ENCODE measurements around the gene ETS1.

ETS1 gene

DNA sequence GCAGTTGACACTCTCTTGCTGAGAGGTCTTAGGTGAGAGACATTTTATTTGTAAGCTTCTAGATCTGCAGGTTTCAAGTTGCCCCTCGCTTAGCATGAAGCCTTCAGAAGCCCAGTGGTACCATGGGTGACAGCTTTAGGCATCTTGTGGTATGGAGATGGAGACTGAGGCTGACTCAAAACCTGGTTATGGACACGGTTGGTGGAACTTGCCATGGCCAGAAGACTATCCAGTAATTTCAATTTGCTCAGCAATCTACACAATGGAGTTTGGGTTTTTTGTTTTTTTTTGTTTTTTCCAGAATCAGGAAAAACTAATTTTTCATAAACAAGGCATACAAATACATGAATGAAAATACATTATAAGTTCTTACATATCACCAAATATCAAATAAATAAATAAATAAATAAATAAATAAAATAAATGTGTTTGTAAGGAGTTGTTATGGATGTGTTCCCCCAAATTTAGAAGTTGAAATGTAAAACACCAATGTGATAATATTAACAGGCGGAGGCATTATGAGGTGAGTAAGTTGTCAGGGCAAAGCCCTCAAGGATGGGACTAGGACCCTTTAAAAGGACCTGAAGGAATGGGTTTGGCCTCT, 22.6 kb downstream of the ETS1 start:
- no peak for DNase-seq

DNA sequence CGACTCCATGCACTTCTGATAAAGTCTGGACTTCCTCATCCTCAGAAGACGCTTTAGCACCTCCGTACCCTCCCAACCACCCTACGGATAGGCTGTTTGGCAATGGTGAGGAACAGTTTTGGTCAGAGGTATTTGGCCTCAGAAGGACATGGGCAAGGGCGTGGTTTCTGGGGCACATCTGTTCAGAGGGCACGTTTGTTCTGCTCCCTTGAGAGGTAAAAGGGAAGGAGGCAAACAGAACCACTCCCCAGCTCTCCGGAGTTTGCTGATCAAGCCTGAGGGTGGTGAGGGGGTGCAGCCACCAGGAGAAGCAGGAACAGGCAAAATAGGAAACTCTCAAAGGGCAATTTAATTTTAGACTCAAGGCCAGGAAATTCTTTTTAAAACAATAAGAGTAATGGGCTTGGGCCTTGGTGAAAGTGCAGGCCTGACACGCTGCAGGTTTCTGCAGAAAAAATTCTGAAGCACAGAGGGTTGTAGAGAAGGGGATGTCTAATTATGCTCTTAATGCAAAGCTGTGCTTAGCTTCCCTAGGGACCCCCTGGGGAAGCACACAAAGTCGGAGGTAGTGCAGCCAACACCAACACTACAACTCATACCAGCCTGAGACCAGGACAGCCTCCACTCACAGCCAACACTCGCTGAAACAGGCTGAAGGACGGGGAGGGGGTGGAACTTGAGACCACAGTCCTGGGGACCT, 23.3 kb downstream of the ETS1 start:
- no peak for DNase-seq

DNA sequence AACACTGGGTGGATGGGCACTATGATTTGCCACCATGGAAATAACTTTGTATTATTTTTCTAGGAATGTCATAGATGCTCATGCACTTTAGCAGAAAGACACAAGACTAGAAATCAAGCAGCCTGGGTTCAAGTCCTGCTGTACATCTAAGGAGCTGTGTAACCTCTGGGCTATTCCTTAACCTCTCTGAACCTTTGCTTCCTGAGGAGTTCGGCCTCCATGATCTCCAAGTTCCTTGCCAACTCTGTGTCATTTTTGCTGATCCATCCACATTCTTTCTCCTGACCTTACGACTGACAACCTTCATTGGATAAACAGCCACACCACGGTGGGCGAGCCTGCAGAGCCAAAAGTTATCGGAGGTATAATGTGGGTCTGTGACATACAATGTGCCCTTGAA, 24.1 kb downstream of the ETS1 start:
- no peak for DNase-seq

DNA sequence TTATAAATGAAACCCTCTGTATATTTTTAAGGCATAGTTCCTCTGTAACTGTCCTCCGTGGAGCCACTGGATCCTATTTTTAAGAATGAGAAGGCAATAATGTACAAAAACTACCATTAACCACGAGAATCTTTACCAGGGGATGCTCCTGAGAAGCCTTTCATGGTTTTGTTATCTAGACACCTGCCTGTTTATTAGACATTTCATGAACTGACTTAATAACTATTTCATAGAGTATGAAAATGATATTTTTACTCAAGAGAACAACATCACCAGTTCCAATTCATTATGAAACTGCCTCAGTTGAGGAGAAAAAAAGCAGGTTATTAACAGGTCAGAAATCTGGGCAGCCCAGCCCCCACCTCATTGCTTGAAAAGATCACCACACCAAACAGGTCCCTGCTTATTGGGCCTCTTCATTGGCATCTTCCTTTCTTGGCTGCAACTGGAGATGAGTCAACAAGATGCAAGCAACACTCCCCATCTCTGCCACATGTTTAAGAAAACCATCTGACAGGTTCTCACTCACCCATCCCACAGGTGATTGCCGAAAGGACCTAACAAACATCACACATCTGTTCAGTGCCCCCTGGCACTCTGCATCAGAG, 27.8 kb downstream of the ETS1 start:
- DNase-seq: no peak

DNA sequence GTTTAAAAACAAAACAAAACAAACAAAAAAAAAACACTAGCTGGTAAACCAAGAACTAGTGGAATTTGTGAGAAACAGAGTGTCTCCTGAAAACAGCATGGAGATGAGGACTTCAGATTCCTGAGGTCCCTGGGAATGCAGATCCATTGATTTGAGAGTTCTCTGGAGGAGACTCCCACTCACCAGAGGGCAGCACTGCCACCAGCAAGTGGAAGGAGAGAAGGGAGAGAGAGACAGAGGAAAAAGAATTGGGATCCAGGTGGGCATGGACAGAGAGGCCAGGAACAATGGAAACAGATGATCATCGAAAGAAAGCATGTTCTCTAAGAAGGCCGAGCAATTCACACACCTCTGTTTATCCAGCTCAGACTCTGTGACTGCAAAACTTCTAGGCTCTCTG, 31.8 kb downstream of the ETS1 start:
- no peak for DNase-seq

DNA sequence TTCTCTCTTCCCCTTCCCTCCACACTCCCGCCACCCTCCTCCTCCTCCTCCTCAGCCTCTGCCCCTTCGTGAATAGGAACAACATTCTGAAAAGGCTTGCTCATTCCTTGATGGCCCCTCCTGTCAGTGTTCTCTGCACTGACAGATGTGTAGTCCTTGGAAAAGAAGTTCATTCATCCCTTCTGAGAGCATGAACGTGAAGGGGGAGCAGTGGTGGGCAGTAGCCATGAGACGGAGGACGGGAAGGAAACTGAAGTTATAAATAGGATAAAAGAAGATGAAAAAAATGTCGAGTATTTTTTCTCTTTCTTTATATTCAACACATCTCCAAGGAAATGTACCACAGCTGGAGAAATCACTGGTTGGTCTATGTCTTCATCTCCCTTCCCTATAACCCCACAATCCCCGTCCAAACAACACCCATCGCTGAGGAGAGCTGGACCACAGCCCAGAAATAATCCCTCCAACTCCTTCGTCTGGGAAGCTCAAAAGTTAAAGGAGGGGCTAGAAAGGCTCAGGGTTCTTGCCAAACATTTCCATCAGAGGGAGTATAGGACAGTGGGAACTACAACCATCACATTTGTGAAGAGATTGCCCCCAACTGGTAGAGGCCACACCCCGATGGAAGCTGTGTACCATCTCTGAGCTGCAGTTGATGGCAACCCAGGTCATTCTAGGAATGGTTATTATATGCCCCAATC, 33.5 kb downstream of the ETS1 start:
- DNase-seq: peak; percentile 88

DNA sequence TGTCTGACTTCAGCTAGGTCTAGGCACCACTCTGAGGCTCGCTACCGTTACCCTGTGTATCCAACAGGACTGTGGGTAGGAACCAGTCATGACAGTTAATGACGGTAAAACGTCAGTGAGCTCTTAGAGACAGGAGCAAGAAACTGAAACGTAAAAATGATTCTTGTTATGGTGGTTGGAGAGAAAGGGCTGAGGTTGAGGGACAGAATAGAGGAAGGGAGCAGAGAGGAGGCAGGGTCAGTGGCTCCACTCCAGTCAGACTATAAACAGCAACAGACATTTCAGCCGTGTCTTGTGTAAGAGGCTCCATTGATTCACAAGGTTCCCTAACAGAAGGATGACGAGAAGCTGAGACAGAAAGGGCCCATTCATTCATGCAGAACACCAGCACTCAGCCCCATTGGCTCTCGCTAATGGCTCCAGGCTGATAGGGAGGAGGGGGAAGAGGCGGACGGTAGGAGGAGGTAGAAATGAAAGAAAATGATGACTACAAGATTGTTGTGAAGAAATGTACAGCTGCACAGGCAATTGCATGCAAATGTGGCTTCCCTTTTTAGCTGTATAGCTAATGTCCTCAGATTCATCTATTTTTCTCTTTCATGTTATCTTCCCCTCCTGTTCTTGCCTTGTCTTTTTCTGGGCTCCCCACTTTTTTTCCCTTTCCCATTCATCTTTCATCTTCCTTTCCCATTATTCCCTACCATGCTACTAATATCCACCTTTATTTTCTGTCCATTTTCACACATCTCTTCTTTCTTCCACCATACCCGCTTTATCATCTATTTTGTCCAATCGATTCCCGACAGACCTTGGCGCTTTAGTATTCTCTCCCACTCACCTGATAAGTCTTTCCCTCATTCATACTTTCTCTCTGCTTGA, 34.3 kb downstream of the ETS1 start:
- DNase-seq: no peak

DNA sequence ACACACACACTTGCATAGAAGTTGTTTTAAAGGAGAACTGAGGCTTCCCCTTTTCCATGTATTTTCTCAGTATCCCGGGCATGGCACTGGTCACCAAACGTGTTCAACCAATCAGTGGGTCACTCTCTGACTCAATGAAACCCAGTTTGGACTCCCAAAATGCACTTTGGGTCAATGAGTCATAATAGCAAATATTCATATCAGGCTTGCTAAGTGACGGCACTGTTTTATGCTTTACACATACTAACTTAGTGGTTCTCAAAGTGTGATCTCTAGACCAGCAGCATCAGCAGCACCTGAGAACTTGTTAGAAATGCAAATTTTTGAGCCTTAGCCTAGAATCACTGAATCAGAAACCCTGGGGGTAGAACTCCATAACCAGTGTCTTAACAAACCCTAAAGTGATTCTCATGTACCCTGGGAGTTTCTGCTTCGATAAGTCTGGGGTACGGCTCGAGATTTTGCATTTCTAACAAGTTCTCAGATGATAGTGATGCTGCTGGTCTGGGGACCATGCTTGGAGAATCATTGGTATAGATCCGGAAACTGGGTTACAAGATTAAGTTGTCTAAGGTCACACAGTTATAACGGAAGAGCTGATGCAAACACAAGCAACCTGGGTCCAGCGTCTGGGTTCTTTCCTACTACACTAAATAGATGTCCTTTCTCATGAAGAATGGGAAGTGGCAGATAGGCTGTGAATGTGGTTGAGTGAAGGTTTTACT, 35.6 kb downstream of the ETS1 start:
- DNase-seq: no peak

DNA sequence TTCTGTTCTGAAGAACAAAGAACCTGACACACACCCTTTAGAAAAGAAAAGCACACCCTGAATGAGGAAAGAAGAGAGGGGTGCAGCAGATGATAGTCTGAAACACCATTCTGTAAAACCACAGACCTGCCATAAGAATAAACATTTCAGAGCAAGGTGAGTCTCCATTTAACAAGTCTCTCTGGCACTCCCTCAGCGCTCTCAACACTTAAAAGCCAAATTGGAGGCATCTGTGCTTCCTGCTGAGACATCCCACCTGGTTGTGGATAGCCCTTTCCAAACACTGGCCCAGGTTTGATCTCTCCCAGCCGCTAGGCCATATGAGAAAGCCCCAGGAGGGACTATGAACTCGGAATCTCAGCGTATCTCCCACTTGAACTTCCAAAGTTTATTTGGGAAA, 36.3 kb downstream of the ETS1 start:
- DNase-seq: no peak

DNA sequence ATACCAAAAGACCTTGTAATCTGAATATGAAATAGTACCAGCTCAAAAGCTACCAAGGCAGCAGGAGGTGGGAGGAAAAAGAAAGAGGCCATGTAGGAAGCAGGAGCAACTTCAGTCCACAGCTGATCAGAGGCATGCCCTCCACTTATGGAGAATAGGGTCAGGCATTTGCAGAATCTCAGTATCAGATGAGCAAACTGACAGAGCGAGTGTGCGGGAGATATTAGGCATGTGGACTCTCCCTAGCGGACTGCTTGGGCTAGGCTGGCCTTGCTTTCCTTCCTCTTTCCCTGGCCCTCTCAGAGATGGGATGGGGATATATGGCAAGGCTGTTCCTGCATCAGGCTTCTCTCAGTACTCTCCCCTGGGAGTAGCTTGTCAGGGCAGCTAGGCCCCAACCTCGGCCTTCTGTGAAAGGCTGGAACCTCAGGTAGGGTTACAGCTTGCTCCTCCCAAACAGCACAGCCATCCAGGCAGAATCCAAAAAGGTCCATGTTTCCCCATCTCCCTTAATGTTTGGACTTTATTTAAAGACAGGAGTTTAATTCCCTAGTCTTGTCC, 37.0 kb downstream of the ETS1 start:
- DNase-seq: no peak

DNA sequence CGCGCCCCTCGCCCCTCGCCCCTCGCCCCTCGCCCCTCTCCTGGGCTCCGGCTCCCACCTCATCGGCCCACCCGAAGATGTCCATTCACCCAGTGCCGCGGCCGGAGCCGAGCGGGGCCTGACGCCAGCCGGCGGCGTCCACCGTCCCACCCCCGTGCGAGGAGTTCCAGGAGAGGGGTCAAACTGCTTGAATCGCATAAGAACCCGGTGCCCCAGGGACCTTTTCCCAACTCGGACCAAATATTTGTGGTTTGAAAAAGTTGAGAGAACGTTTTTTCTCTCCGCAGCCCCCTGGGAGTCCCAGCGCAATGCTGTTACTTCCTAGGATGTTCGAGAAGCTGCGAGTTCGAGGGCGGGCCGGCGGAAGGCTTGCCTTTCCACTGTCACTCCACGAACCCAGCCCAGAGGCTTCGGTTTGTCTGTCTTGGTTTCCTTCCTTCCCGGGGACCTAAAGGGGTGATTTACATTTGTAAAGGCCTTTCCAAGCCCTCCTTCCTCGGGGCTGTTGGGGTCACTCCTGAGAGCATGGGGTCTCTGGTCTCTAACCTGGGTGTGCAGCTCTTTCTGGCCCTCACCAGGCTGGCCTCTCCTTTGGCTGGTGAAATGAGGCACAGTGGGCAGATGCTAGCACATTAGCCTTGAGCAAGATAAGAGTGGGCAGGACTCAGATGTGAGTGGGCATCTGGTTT, 38.0 kb downstream of the ETS1 start:
- DNase-seq: peak; percentile 84

DNA sequence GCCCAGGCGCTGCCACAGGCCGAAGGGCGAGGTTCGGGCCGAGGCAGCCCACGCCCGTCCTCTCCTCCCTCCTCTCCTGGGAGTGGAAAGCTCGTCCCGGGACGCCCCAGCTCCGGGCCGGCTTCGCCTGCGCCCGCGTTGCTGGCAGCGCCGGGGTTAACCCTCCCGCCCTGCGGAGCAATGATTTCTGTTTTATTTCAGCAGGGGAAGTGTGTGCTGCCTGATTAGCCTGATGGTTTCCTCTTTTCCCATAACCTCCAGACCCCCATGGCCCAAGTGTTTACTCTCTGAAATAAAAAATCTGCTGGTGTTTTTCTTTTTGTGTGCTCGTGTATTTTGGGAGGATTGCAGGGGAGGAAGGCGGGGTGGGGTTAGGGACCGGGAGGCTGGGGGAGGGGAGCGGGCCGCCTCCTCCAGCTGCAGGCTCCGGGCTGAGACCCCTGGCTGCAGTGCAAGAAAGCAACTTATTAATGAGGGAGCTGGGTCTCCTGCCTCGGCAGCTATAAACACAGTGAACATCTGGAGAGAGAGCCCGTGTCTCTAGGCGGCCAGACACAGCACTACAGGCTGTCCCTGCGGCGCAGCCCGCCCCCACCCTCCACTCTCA, 38.6 kb downstream of the ETS1 start:
- peak; percentile 89 for DNase-seq

DNA sequence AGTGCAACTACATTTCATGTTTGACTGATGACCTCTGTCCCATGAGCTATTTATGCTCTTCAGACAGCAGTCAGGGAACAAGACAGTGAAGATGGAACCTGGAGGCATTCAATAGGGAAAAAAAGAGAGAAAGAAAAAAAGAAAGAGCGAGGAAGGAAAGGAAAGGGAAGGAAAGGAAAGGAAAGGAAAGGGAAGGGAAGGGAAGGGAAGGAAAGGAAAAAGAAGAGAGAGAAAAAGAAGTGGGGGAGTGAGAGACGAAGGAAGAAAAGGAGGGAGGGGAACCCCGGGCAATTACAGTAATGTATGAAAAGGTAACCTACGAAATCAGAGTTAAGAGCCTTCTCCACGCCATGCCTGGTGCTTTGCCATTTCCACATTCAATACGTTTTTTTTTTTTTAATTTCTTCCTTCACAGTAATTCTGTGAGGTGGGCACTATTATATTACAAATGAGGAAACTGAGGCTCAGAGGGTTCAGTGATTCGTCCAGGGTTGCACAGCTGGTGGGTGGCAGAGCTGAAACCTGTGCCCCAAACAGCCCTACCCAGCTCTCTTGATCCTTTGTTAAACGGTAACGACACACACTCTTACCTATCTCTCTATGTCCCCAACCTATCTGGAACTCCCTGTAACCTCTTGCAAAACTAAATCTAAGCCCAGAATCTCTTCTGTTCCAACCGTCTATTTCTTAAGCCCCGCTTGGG, 39.3 kb downstream of the ETS1 start:
- DNase-seq: no peak

DNA sequence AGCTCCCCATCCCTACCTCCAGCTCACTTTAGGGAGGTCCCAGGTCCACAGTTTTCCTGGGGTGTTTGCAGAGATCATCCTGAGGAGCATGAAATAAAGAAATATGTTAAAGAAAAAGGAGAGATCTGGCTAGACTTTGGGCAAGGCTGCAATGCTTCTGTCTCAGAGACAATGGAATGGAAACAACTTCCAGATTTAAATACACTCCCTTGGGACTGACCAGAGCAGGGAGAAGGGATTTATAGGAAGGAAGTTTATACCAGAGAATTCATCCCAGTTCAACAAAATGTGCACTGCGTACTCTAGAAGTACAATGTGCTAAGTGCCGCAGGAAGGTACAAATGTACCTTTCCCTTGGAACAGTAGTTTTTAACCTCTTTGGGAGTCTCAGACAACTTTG, 40.4 kb downstream of the ETS1 start:
- no peak for DNase-seq

DNA sequence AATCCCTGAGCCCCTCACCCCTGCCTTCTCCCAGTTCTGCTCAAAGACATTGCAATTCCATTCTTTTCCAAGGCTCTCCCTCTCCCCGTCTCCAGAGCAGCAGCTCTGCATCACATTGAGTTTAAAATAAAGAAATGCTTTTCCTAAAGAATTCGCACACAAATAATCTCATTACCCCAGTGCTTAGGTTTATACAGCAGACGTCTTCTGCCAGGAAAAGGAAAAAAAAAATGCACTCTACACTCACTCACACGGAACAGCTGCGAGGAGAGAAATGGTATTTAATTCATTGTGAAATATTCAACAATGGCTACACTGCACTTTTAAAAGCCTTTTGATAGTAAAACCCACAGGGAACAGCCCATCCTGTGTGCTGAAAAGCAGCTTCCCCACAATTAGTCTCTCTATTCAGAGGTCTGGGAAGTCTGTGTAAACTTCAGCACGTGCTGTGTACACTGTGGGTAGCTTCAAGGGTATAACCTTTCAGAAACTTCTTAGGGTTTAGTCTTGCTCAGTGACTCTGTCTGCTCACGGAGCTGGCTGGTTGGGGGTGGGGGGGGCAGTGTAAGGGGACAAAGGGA, 42.8 kb downstream of the ETS1 start:
- no peak for DNase-seq

DNA sequence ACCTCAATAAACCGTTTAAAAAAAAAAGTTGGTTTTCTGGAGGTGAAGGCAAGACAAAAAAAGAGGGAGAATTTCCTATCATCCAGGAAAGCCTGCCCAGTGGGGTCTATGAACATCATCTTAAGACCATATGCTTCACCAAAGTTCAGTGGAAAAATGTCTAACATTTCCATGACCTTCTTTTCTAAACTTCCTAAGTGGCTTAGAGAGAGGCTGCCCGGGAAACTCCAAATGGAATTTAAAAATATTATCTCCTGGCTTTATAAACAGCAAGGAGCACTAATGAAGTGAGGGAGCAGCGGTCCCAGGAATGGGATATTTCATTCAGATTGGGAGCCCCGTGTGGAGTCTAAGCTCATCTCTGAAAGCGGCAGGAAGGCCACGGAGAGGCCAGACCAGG, 46.9 kb downstream of the ETS1 start:
- DNase-seq: no peak

DNA sequence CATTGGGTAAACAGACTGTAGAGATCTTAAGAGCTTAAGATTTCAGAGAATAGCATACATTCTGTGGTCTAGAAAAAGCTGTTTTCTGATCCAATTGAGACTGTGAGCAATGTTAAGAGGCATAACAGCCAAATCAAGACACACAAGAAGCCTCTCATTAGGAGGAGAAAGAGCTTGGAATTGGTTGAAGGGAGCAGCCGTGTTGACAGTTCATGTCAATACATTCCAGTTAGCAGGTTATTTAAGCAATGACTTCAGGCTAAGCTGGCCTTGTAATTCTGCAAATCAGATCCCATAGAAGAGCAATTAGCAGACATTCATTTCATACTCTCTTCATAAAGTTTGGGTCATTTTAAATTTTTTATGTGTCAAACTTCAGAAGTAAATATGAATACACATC, 50.9 kb downstream of the ETS1 start:
- no peak for DNase-seq

DNA sequence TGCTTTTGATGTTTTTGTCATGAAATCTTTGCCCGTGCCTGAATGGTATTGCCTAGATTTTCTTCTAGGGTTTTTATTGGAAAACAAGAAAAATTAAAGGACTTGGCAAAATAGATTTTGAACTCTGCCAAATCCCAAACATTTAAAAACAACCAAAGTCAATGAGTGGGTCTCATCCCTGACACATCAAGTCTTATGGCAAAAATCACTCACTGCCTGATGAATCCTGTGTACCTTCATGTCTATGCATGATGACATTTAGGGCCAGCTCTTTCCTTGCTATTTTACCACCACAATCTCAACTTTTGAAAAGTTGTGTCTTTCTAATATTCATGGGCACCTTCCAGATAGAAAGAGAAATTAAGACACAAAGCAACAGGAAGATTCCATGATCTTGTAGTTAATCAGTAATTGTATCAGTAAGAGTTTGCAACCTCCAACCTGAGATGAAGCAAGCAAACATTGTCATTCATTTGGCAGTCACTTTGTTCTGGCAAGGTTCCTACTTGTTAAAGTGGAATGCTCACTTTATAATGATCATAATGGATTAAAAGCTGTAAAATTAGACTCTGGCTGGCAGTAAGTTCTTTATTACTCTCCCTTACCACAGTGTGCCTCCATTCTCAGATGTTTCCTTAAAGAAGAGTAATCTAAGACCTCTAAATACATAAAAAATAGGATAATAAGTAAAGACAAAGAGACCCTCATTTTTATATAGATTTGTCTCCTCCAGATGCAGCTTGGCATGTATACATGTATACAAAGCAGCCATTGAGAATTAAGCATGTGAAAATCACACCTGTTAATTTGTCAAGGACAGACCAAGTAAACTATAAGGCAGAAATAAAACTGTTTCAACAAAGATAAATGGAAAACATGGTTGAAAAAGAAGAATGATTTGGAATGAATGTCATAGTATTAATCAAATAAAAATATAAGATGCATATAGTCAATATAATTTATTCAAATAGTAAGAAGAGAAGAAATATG, 51.6 kb downstream of the ETS1 start:
- no peak for DNase-seq

Measured in femur (tissue), 1 donor.